CD4-positive, alpha-beta T cell treated with Interleukin-17A for 1 hour (primary cell): ENCODE results near the gene USP51.
A peak's percentile ranks its signal among the peaks of the same experiment; 100 is the strongest.
"Not testable (repeated sequence)": the region's sequence is repeated elsewhere in the genome, so short reads cannot be mapped to it uniquely, and the experiment has no call there.

Source experiments
- DNase-seq: peaks from one replicate; pipeline ENCODE4 v3.0.0-alpha.2; 2020

Gene USP51

GRCh38 chrX:55464050-55464449 lies 25.6 kb downstream of the USP51 start:
- DNase-seq: not testable (repeated sequence)

GRCh38 chrX:55459926-55460325 lies 29.7 kb downstream of the USP51 start:
- not testable (repeated sequence) for DNase-seq

GRCh38 chrX:55459426-55459825 lies 30.2 kb downstream of the USP51 start:
- DNase-seq: not testable (repeated sequence)

- not testable (repeated sequence) for DNase-seq
Measured at GRCh38 chrX:55455708-55456107, 33.9 kb downstream of the USP51 start.

- DNase-seq: peak; percentile 0
Measured at GRCh38 chrX:55452833-55453124, 36.9 kb downstream of the USP51 start.

GRCh38 chrX:55451990-55452832 lies 37.4 kb downstream of the USP51 start, which contains the start of gene MAGEH1:
Gene MAGEH1 (plus strand): TSS chrX:55452127. CDS start chrX:55452375, 248 bp downstream.
- DNase-seq: peak; percentile 84

GRCh38 chrX:55451626-55451989 lies 38.0 kb downstream of the USP51 start:
- DNase-seq: no peak

- no peak for DNase-seq
Measured at GRCh38 chrX:55451141-55451540, 38.5 kb downstream of the USP51 start.

GRCh38 chrX:55450259-55450658 lies 39.4 kb downstream of the USP51 start:
- DNase-seq: no peak

- not testable (repeated sequence) for DNase-seq
Measured at GRCh38 chrX:55443468-55443867, 46.2 kb downstream of the USP51 start.
